Activated CD8-positive, alpha-beta T cell treated with anti-CD3 and anti-CD28 coated beads for 36 hours (primary cell): ENCODE data around the gene OR2B6. TPM values are rescaled to one million over a fixed set of nuclear protein-coding genes. Genes with fewer than 3 reads are reported as not detected.

Experiments
- ATAC-seq: fragments of 200-7000 bp; cut with Tn5 transposase; one replicate; pipeline ENCODE4 v1.10.0; 2021; ENCODE audit warnings: mild to moderate bottlenecking, moderate library complexity
- CTCF ChIA-PET: fragments of 350-600 bp; sonication (Branson Sonifier 250); formaldehyde crosslinking; loops from one replicate; lab custom pipeline; 2021; ENCODE audit warnings: antibody characterized with exemption; lab: Charles Lee
- POLR2A ChIA-PET: fragments of 350-600 bp; sonication (Branson Sonifier 250); formaldehyde crosslinking; loops from one replicate; lab custom pipeline; 2021; ENCODE audit warnings: antibody characterized with exemption; lab: Charles Lee
- DNase-seq: peaks from one replicate; pipeline ENCODE4 v3.0.0-alpha.2; 2020
- H3K27ac Mint-ChIP-seq: one replicate; pipeline ENCODE4 v1.8.0; 2021; ENCODE audit warnings: mild to moderate bottlenecking, mixed read lengths
- H3K27me3 Mint-ChIP-seq: one replicate; pipeline ENCODE4 v1.8.0; 2021; ENCODE audit warnings: mixed read lengths
- H3K36me3 Mint-ChIP-seq: one replicate; pipeline ENCODE4 v1.8.0; 2021; ENCODE audit warnings: low read depth, mixed read lengths
- H3K4me1 Mint-ChIP-seq: one replicate; pipeline ENCODE4 v1.8.0; 2021; ENCODE audit warnings: low read depth, mixed read lengths
- H3K4me3 Mint-ChIP-seq: one replicate; pipeline ENCODE4 v1.8.0; 2021; ENCODE audit warnings: mild to moderate bottlenecking, moderate library complexity, mixed read lengths
- H3K9me3 Mint-ChIP-seq: one replicate; pipeline ENCODE4 v1.8.0; 2021; ENCODE audit warnings: mixed read lengths
- CTCF ChIP-seq: fragments of 200-600 bp; IDR thresholded peaks from one replicate; pipeline ENCODE4 v1.8.0; 2022; ENCODE audit warnings: antibody characterized with exemption, mild to moderate bottlenecking
- intact Hi-C: fragments of 100-400 bp; cut with micrococcal nuclease; formaldehyde crosslinking; loops from one replicate; pipeline ENCODE4 v1.10.0; 2022
- total RNA-seq, 2 experiments: library from RNA; stranded (reverse); gene quantifications; one replicate each; pipeline ENCODE4 v1.2.3, GENCODE V29; 2021

OR2B6 gene
- total RNA-seq, 2 experiments from 2014 or later = not detected

- no peak overlapping the region for H3K27ac Mint-ChIP-seq
- H3K4me3 Mint-ChIP-seq = no peak overlapping the region
- H3K9me3 Mint-ChIP-seq = no peaks in the 10 kb centered on the region
- H3K27me3 Mint-ChIP-seq = peaks cover 14% of the 10 kb centered on the region
- DNase-seq = no peak
- no peak for ATAC-seq
- CTCF ChIA-PET = no interaction called here
- no peaks in the 10 kb centered on the region for H3K36me3 Mint-ChIP-seq
- POLR2A ChIA-PET = no interaction called here
- no peaks in the 10 kb centered on the region for H3K4me1 Mint-ChIP-seq
- no peak for TF ChIP-seq CTCF
- intact Hi-C loops = no loop called here
Observed at GRCh38 chr6:28003661-28004060, 46.6 kb downstream of the OR2B6 start.

GRCh38 chr6:28004350-28005151 lies 47.5 kb downstream of the OR2B6 start:
- no peak for TF ChIP-seq CTCF
- Mint-ChIP-seq H3K4me1 (no peaks in the 10 kb centered on the region), H3K27ac (no peak overlapping the region), H3K27me3 (peaks cover 14% of the 10 kb centered on the region), H3K4me3 (no peak overlapping the region), H3K9me3 (no peaks in the 10 kb centered on the region), H3K36me3 (no peaks in the 10 kb centered on the region)
- intact Hi-C loops = no loop called here
- DNase-seq (no peak), ATAC-seq (no peak)
- ChIA-PET CTCF (no interaction called here), POLR2A (no interaction called here)

GRCh38 chr6:28005152-28005890 lies 48.3 kb downstream of the OR2B6 start:
- ChIA-PET POLR2A (no interaction called here), CTCF (no interaction called here)
- H3K9me3 Mint-ChIP-seq = no peaks in the 10 kb centered on the region
- H3K4me3 Mint-ChIP-seq = no peak overlapping the region
- no peaks in the 10 kb centered on the region for H3K36me3 Mint-ChIP-seq
- H3K4me1 Mint-ChIP-seq = no peaks in the 10 kb centered on the region
- H3K27ac Mint-ChIP-seq = no peak overlapping the region
- intact Hi-C loops = no loop called here
- peaks cover 14% of the 10 kb centered on the region for H3K27me3 Mint-ChIP-seq
- ATAC-seq = no peak
- no peak for DNase-seq
- no peak for TF ChIP-seq CTCF

- no peaks in the 10 kb centered on the region for H3K9me3 Mint-ChIP-seq
- H3K27me3 Mint-ChIP-seq = peaks cover 14% of the 10 kb centered on the region
- CTCF ChIA-PET = no interaction called here
- no peak for TF ChIP-seq CTCF
- H3K4me3 Mint-ChIP-seq = no peak overlapping the region
- no peaks in the 10 kb centered on the region for H3K36me3 Mint-ChIP-seq
- H3K27ac Mint-ChIP-seq = no peak overlapping the region
- DNase-seq = no peak
- POLR2A ChIA-PET = no interaction called here
- H3K4me1 Mint-ChIP-seq = no peaks in the 10 kb centered on the region
- no peak for ATAC-seq
- intact Hi-C loops = no loop called here
Observed at GRCh38 chr6:28005975-28006374, 48.9 kb downstream of the OR2B6 start.

Other genes with a start within 250 kb of the OR2B6 start
- gene OR2B2, start 44.8 kb upstream of the OR2B6 start, total RNA-seq = not detected
- gene ZNF165, start 123.3 kb downstream of the OR2B6 start, total RNA-seq = 1 to 10 TPM; 3.5 to 3.6 TPM
- 1 to 10 TPM; 2.0 to 2.3 TPM for gene ZSCAN16, start 167.4 kb downstream of the OR2B6 start, total RNA-seq
- gene ZKSCAN8, start 184.6 kb downstream of the OR2B6 start, total RNA-seq = 10 to 100 TPM; 18.9 to 20.3 TPM